Measurements from ENCODE around the gene PAFAH1B2.
A peak's percentile ranks its signal among the peaks of the same experiment; 100 is the strongest.

The PAFAH1B2 gene

GRCh38 chr11:117144477-117145392, 648 bp downstream of the PAFAH1B2 start:
- peak overlapping the region; percentile 78 for H3K4me3 ChIP-seq (ENCODE audit: low read length)
- no peak for TF ChIP-seq ZNF274 (IDR thresholded peaks at IDR 0.05; ENCODE audit: low read depth, low read length)

GRCh38 chr11:117145393-117145761, 1.3 kb downstream of the PAFAH1B2 start:
- no peak for TF ChIP-seq ZNF274 (IDR thresholded peaks at IDR 0.05; ENCODE audit: low read depth, low read length)

GRCh38 chr11:117146521-117146920, 2.4 kb downstream of the PAFAH1B2 start:
- TF ChIP-seq ZNF274 (IDR thresholded peaks at IDR 0.05; ENCODE audit: low read depth, low read length) = no peak
- no peak overlapping the region for H3K4me3 ChIP-seq (ENCODE audit: low read length)

More at GRCh38 chr11:117145393-117145761, 1.3 kb downstream of the PAFAH1B2 start:
- peak overlapping the region; percentile 78 for H3K4me3 ChIP-seq (ENCODE audit: low read length)

GRCh38 chr11:117152066-117152465, 8.0 kb downstream of the PAFAH1B2 start:
- TF ChIP-seq ZNF274 (IDR thresholded peaks at IDR 0.05; ENCODE audit: low read depth, low read length) = no peak
- no peak overlapping the region for H3K4me3 ChIP-seq (ENCODE audit: low read length)

GRCh38 chr11:117154468-117154867, 10.4 kb downstream of the PAFAH1B2 start:
- TF ChIP-seq ZNF274 (IDR thresholded peaks at IDR 0.05; ENCODE audit: low read depth, low read length) = no peak
- no peak overlapping the region for H3K4me3 ChIP-seq (ENCODE audit: low read length)

GRCh38 chr11:117157507-117157906, 13.4 kb downstream of the PAFAH1B2 start:
- TF ChIP-seq ZNF274 (IDR thresholded peaks at IDR 0.05; ENCODE audit: low read depth, low read length) = no peak
- H3K4me3 ChIP-seq (ENCODE audit: low read length) = no peak overlapping the region

- no peak for TF ChIP-seq ZNF274 (IDR thresholded peaks at IDR 0.05; ENCODE audit: low read depth, low read length)
- H3K4me3 ChIP-seq (ENCODE audit: low read length) = no peak overlapping the region
Observed at GRCh38 chr11:117159892-117160291, 15.8 kb downstream of the PAFAH1B2 start.

- no peak overlapping the region for H3K4me3 ChIP-seq (ENCODE audit: low read length)
- TF ChIP-seq ZNF274 (IDR thresholded peaks at IDR 0.05; ENCODE audit: low read depth, low read length) = no peak
Observed at GRCh38 chr11:117160826-117161225, 16.7 kb downstream of the PAFAH1B2 start.

GRCh38 chr11:117166491-117166890, 22.4 kb downstream of the PAFAH1B2 start:
- no peak for TF ChIP-seq ZNF274 (IDR thresholded peaks at IDR 0.05; ENCODE audit: low read depth, low read length)
- no peak overlapping the region for H3K4me3 ChIP-seq (ENCODE audit: low read length)

GRCh38 chr11:117169736-117170135, 25.6 kb downstream of the PAFAH1B2 start:
- TF ChIP-seq ZNF274 (IDR thresholded peaks at IDR 0.05; ENCODE audit: low read depth, low read length) = no peak

GRCh38 chr11:117170210-117170609, 26.1 kb downstream of the PAFAH1B2 start:
- H3K4me3 ChIP-seq (ENCODE audit: low read length) = no peak overlapping the region
- TF ChIP-seq ZNF274 (IDR thresholded peaks at IDR 0.05; ENCODE audit: low read depth, low read length) = no peak

More at GRCh38 chr11:117169736-117170135, 25.6 kb downstream of the PAFAH1B2 start:
- H3K4me3 ChIP-seq (ENCODE audit: low read length) = no peak overlapping the region

GRCh38 chr11:117171007-117171403, 26.9 kb downstream of the PAFAH1B2 start:
- TF ChIP-seq ZNF274 (IDR thresholded peaks at IDR 0.05; ENCODE audit: low read depth, low read length) = no peak
- no peak overlapping the region for H3K4me3 ChIP-seq (ENCODE audit: low read length)

GRCh38 chr11:117171404-117172061, 27.4 kb downstream of the PAFAH1B2 start:
- TF ChIP-seq ZNF274 (IDR thresholded peaks at IDR 0.05; ENCODE audit: low read depth, low read length) = no peak

GRCh38 chr11:117172724-117173421, 28.8 kb downstream of the PAFAH1B2 start:
- H3K4me3 ChIP-seq (ENCODE audit: low read length) = no peak overlapping the region
- no peak for TF ChIP-seq ZNF274 (IDR thresholded peaks at IDR 0.05; ENCODE audit: low read depth, low read length)

More at GRCh38 chr11:117171404-117172061, 27.4 kb downstream of the PAFAH1B2 start:
- no peak overlapping the region for H3K4me3 ChIP-seq (ENCODE audit: low read length)
